Panc1 (cell line): ENCODE data around the gene UBAC1. TPM values are rescaled to one million over a fixed set of nuclear protein-coding genes. Genes with fewer than 3 reads are reported as not detected.

ENCODE experiments used
- ATAC-seq: fragments of 200-7000 bp; cut with Tn5 transposase; 2 replicates; pipeline ENCODE4 v1.9.1; 2020; ENCODE audit warnings: mild to moderate bottlenecking, moderate library complexity
- BruUV-seq: library from RNA; stranded (reverse); fragments of 400-500 nt; replicated peaks from 2 replicates; lab custom pipeline; 2021; lab: Mats Ljungman, UMichigan
- CTCF ChIA-PET: fragments of 300-600 bp; sonication (Branson Sonifier 250); formaldehyde crosslinking; loops from one replicate; lab custom pipeline; 2022; ENCODE audit warnings: antibody characterized with exemption; lab: Charles Lee
- POLR2A ChIA-PET: fragments of 300-600 bp; sonication (Branson Sonifier 250); formaldehyde crosslinking; loops from one replicate; lab custom pipeline; 2022; ENCODE audit warnings: antibody characterized with exemption; lab: Charles Lee
- DNase-seq: peaks from one replicate; pipeline ENCODE4 v3.0.0-alpha.2; 2010; ENCODE audit warnings: low read depth, low spot score
- H3K27ac ChIP-seq: 2 replicates; pipeline ENCODE4 v1.5.1; 2011; ENCODE audit warnings: mild to moderate bottlenecking, low read length, inconsistent platforms
- H3K27me3 ChIP-seq: fragments of 200-500 bp; sonication (Bioruptor generic); 2 replicates; pipeline ENCODE4 v1.6.0; 2014; ENCODE audit warnings: low read length, inconsistent platforms; ENCODE audit not compliant: control insufficient read depth, insufficient read depth
- H3K36me3 ChIP-seq: fragments of 200-500 bp; sonication (Bioruptor generic); 2 replicates; pipeline ENCODE4 v1.5.1; 2014; ENCODE audit warnings: inconsistent platforms, mild to moderate bottlenecking, low read length, moderate library complexity; ENCODE audit not compliant: control insufficient read depth, insufficient read depth
- H3K4me1 ChIP-seq: 2 replicates; pipeline ENCODE4 v1.5.1; 2011; ENCODE audit warnings: inconsistent platforms, mild to moderate bottlenecking, low read length, moderate library complexity; ENCODE audit not compliant: control insufficient read depth, insufficient read depth
- H3K4me3 ChIP-seq, 2 experiments: 2 replicates each; pipeline ENCODE4 v1.5.1; 2011 to 2012; ENCODE audit warnings: low read depth in 2 of 2, low read length in 2 of 2, mild to moderate bottlenecking in 2 of 2, inconsistent platforms in 1 of 2, moderate library complexity in 1 of 2
- H3K9me3 ChIP-seq: fragments of 200-500 bp; sonication (Bioruptor generic); 2 replicates; pipeline ENCODE4 v1.5.1; 2014; ENCODE audit warnings: low read depth, mild to moderate bottlenecking, inconsistent platforms, low read length, moderate library complexity; ENCODE audit not compliant: control insufficient read depth, insufficient read depth
- POLR2AphosphoS5 ChIP-seq: IDR thresholded peaks from 2 replicates; pipeline ENCODE4 v1.6.1; 2012; ENCODE audit warnings: mild to moderate bottlenecking, low read depth, low read length, moderate library complexity
- SIN3A ChIP-seq: IDR thresholded peaks from 2 replicates; pipeline ENCODE4 v1.6.1; 2012; ENCODE audit warnings: low read depth, mild to moderate bottlenecking, low read length, moderate library complexity, borderline replicate concordance; ENCODE audit not compliant: insufficient read depth
- TCF7L2 ChIP-seq: IDR thresholded peaks from 2 replicates; pipeline ENCODE4 v1.6.1; 2011; ENCODE audit warnings: mild to moderate bottlenecking, low read depth, low read length, inconsistent platforms
- in situ Hi-C: cut with HindIII; loops from 2 replicates; pipeline ENCODE4 v1.10.0; 2016; ENCODE audit warnings: low sequenced_read_pairs, low pct_unique_long_range_greater_than_20kb
- intact Hi-C: fragments of 100-400 bp; cut with micrococcal nuclease; formaldehyde crosslinking; loops from one replicate; pipeline ENCODE4 v1.10.0; 2022; ENCODE audit not compliant: unreplicated experiment
- total RNA-seq: library from RNA; stranded (reverse); gene quantifications from one replicate; pipeline ENCODE4 v1.2.1, GENCODE V29; 2021; ENCODE audit not compliant: unreplicated experiment
- TF ChIP-seq, protein P1 (sequence below): fragments of 450-650 bp; IDR thresholded peaks from 2 replicates; pipeline ENCODE4 v1.5.1; 2017; ENCODE audit warnings: mild to moderate bottlenecking
- TF ChIP-seq, protein P2 (sequence below), 2 experiments: IDR thresholded peaks; 2 replicates each; pipeline ENCODE4 v1.6.1; 2011 to 2012; ENCODE audit warnings: low read depth in 2 of 2, control low read depth in 1 of 2, low read length in 1 of 2, mild to moderate bottlenecking in 1 of 2, moderate library complexity in 1 of 2; ENCODE audit not compliant: insufficient read depth in 1 of 2

Gene UBAC1
- total RNA-seq, 1 experiment from 2014 or later = 38.0 TPM

GRCh38 chr9:135920973-135921585 is 40.1 kb downstream of the UBAC1 start:
- in situ Hi-C loops (no loop called here), intact Hi-C loops (no loop called here)
- TF ChIP-seq POLR2AphosphoS5 (no peak; the same call in 1 of the 2 replicates), TCF7L2 (no peak), SIN3A (no peak)
- TF ChIP-seq, protein P1, sequence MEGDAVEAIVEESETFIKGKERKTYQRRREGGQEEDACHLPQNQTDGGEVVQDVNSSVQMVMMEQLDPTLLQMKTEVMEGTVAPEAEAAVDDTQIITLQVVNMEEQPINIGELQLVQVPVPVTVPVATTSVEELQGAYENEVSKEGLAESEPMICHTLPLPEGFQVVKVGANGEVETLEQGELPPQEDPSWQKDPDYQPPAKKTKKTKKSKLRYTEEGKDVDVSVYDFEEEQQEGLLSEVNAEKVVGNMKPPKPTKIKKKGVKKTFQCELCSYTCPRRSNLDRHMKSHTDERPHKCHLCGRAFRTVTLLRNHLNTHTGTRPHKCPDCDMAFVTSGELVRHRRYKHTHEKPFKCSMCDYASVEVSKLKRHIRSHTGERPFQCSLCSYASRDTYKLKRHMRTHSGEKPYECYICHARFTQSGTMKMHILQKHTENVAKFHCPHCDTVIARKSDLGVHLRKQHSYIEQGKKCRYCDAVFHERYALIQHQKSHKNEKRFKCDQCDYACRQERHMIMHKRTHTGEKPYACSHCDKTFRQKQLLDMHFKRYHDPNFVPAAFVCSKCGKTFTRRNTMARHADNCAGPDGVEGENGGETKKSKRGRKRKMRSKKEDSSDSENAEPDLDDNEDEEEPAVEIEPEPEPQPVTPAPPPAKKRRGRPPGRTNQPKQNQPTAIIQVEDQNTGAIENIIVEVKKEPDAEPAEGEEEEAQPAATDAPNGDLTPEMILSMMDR = no peak
- TF ChIP-seq, protein P2, sequence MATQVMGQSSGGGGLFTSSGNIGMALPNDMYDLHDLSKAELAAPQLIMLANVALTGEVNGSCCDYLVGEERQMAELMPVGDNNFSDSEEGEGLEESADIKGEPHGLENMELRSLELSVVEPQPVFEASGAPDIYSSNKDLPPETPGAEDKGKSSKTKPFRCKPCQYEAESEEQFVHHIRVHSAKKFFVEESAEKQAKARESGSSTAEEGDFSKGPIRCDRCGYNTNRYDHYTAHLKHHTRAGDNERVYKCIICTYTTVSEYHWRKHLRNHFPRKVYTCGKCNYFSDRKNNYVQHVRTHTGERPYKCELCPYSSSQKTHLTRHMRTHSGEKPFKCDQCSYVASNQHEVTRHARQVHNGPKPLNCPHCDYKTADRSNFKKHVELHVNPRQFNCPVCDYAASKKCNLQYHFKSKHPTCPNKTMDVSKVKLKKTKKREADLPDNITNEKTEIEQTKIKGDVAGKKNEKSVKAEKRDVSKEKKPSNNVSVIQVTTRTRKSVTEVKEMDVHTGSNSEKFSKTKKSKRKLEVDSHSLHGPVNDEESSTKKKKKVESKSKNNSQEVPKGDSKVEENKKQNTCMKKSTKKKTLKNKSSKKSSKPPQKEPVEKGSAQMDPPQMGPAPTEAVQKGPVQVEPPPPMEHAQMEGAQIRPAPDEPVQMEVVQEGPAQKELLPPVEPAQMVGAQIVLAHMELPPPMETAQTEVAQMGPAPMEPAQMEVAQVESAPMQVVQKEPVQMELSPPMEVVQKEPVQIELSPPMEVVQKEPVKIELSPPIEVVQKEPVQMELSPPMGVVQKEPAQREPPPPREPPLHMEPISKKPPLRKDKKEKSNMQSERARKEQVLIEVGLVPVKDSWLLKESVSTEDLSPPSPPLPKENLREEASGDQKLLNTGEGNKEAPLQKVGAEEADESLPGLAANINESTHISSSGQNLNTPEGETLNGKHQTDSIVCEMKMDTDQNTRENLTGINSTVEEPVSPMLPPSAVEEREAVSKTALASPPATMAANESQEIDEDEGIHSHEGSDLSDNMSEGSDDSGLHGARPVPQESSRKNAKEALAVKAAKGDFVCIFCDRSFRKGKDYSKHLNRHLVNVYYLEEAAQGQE (IDR thresholded peaks at IDR 0.05; ENCODE audit: insufficient read depth in 1 of 2, low read depth in 2 of 2, low read length in 1 of 2) = no peak
- ATAC-seq (peak; percentile 23; the same call in 1 of the 2 replicates), DNase-seq (no peak)
- CTCF ChIA-PET = no interaction called here
- no peak overlapping the region for H3K27ac ChIP-seq
- H3K4me3 ChIP-seq = no peak overlapping the region
- POLR2A ChIA-PET = no interaction called here
- no peaks in the 10 kb centered on the region for H3K27me3 ChIP-seq
- H3K36me3 ChIP-seq = no peaks in the 10 kb centered on the region
- H3K4me1 ChIP-seq = no peaks in the 10 kb centered on the region
- peaks cover 9% of the 10 kb centered on the region; the same call in 1 of the 2 replicates for H3K9me3 ChIP-seq
- no TSS peak for BruUV-seq

GRCh38 chr9:135920256-135920930 is 40.8 kb downstream of the UBAC1 start:
- no peak for DNase-seq
- ATAC-seq = peak; percentile 53
- TF ChIP-seq POLR2AphosphoS5 = peak; percentile 62
- no peak for TF ChIP-seq TCF7L2
- POLR2A ChIA-PET = no interaction called here
- CTCF ChIA-PET = no interaction called here
- Histone ChIP-seq H3K4me3 (no peak overlapping the region), H3K36me3 (no peaks in the 10 kb centered on the region), H3K4me1 (no peaks in the 10 kb centered on the region), H3K9me3 (peaks cover 13% of the 10 kb centered on the region; the same call in 1 of the 2 replicates), H3K27ac (no peak overlapping the region), H3K27me3 (no peaks in the 10 kb centered on the region)
- in situ Hi-C loops = no loop called here
- BruUV-seq = no TSS peak
- intact Hi-C loops = no loop called here
